Measurements from ENCODE around the gene PAX1. TPM values are rescaled to one million over a fixed set of nuclear protein-coding genes. Genes with fewer than 3 reads are reported as not detected.

PAX1 gene
- total RNA-seq, 2 donors from 2014 or later = not detected

DNA sequence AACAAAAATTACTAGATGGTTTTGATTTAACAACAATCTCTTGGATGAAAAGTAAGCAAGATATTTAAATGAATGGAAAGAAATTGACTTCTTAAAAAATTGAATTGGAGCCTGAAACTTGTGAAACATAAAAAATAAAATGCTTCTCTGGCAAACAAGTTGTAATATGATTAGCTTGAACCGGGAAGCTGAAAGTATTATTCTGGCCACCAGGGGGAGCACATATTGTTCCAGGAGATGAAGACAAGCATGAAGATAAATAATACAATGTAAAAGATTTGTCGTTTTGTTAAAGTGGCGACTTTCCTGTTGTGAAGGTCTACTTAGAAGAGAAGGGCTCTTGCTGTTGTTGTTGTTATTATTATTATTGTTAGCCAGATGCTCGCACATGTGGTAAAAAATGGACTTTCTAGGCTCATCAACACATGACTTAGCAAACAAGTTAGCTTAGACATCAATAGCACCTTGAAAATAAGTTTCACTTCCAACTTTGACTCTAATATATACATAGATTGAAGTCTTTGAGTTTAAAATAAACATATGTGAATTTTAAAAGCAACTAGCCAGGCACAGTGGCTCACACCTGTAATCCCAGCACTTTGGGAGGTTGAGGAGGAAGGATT lies 14.2 kb downstream of the PAX1 start:
- peak; percentile 61 for DNase-seq
- no peak overlapping the region for H3K27ac ChIP-seq
- intact Hi-C loops (cut with DNase I) = loop anchor here (5.0 kb wide), 1 partner anchor 593 kb away; no protein-coding TSS in a partner anchor

DNA sequence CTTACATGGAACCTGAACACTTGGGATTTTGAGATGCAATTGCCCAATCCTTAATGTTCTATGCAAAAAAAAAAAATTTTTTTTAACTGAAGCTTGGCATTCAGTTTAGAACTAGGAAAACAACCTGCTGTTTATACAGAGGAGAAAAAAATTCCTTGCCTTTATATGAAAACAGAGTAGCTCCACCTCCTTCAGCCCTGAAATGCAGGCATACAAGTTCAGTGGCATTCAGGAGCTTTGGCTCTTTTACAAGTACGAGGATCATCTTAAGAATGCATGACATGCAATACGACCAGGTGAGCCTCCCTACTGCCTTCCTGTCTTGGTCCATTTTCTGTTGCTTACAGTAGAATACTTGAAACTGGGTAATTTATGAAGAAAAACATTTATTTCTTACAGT lies 20.4 kb downstream of the PAX1 start:
- no peak for DNase-seq
- Histone ChIP-seq H3K27me3 (no peaks in the 10 kb centered on the region), H3K4me1 (no peaks in the 10 kb centered on the region), H3K36me3 (no peaks in the 10 kb centered on the region), H3K9me3 (no peaks in the 10 kb centered on the region), H3K4me3 (no peak overlapping the region), H3K27ac (no peak overlapping the region), H3K9ac (ENCODE audit: low read depth in 2 of 2, low read length in 2 of 2) (no peak overlapping the region)
- TF ChIP-seq, protein P1, sequence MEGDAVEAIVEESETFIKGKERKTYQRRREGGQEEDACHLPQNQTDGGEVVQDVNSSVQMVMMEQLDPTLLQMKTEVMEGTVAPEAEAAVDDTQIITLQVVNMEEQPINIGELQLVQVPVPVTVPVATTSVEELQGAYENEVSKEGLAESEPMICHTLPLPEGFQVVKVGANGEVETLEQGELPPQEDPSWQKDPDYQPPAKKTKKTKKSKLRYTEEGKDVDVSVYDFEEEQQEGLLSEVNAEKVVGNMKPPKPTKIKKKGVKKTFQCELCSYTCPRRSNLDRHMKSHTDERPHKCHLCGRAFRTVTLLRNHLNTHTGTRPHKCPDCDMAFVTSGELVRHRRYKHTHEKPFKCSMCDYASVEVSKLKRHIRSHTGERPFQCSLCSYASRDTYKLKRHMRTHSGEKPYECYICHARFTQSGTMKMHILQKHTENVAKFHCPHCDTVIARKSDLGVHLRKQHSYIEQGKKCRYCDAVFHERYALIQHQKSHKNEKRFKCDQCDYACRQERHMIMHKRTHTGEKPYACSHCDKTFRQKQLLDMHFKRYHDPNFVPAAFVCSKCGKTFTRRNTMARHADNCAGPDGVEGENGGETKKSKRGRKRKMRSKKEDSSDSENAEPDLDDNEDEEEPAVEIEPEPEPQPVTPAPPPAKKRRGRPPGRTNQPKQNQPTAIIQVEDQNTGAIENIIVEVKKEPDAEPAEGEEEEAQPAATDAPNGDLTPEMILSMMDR (IDR thresholded peaks at IDR 0.05) = no peak
- intact Hi-C loops (cut with DNase I) = no loop called here

More for the DNA sequence above, 14.2 kb downstream of the PAX1 start:
- Histone ChIP-seq H3K27me3 (peaks cover 6% of the 10 kb centered on the region), H3K4me3 (no peak overlapping the region), H3K9me3 (no peaks in the 10 kb centered on the region), H3K9ac (ENCODE audit: low read depth in 2 of 2, low read length in 2 of 2) (no peak overlapping the region), H3K36me3 (no peaks in the 10 kb centered on the region), H3K4me1 (no peaks in the 10 kb centered on the region)
- TF ChIP-seq, protein P1 (IDR thresholded peaks at IDR 0.05) = peak; percentile 78

DNA sequence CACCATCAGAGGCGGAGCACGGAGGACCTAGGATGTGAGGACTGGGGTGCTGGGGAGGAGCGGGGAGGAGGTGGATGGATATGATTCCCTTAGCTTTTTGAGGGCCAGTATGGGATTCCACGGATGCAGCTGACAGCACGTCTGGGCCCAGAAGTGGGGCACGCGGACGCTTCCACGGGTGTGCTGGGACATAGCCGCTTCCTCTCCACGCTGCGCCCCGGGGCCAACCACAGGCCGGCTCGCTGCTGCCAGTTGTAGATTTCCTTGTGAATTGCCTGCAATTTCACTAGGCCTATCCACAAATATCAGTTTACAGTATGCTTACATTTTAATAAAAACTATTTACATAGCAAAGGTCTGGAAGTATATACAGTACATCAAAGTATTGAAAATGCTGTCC lies 23.9 kb downstream of the PAX1 start:
- Histone ChIP-seq H3K9me3 (no peaks in the 10 kb centered on the region), H3K27ac (no peak overlapping the region), H3K36me3 (no peaks in the 10 kb centered on the region), H3K4me3 (no peak overlapping the region), H3K27me3 (no peaks in the 10 kb centered on the region), H3K4me1 (no peaks in the 10 kb centered on the region), H3K9ac (ENCODE audit: low read depth in 2 of 2, low read length in 2 of 2) (no peak overlapping the region)
- no peak for DNase-seq
- intact Hi-C loops (cut with DNase I) = no loop called here
- TF ChIP-seq, protein P1 (IDR thresholded peaks at IDR 0.05) = no peak

DNA sequence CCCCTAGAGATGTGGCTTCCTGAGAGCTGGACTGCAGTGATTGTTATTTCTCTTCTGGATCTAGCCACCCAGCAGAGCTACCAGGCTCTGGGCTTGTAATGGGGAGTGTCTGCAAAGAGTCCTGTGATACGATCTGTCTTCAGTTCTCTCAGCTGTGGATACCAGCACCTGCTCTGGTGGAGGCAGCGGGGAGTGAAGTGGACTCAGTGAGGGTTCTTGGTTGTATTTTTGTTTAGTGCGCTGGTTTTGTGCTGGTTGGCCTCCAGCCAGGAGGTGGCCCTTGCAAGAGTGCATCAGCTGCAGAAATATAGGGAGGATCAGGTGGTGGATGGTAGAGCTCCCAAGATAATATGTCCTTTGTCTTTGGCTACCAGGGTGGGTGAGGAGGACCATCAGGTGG lies 33.7 kb downstream of the PAX1 start:
- H3K27me3 ChIP-seq = no peaks in the 10 kb centered on the region
- no peak overlapping the region for H3K4me3 ChIP-seq
- H3K27ac ChIP-seq = no peak overlapping the region
- H3K9me3 ChIP-seq = no peaks in the 10 kb centered on the region
- H3K4me1 ChIP-seq = no peaks in the 10 kb centered on the region
- DNase-seq = no peak
- H3K9ac ChIP-seq (ENCODE audit: low read depth in 2 of 2, low read length in 2 of 2) = no peak overlapping the region
- TF ChIP-seq, protein P1 (IDR thresholded peaks at IDR 0.05) = no peak
- no peaks in the 10 kb centered on the region for H3K36me3 ChIP-seq
- intact Hi-C loops (cut with DNase I) = no loop called here

DNA sequence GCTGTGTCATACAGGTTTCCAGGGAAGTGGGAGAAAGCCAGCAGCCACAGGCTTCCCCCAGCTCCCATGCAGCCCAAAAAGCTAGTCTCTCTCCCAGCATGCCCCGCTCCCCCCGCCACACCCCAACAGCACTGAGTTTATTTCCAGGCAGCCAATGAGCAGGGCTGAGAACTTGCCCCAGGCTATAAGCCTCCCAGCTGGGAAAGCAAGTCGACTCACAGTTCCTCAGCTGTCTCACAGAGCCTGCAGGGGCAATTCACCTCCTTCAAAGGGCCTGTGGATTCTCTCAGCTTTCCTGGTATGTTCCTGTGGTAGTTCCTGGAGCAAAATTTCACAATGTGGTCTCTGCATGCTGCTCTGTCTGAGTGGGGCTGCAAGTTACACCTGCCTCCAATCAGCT lies 34.2 kb downstream of the PAX1 start:
- H3K4me1 ChIP-seq = no peaks in the 10 kb centered on the region
- H3K27ac ChIP-seq = no peak overlapping the region
- TF ChIP-seq, protein P1 (IDR thresholded peaks at IDR 0.05) = no peak
- no peaks in the 10 kb centered on the region for H3K9me3 ChIP-seq
- DNase-seq = no peak
- intact Hi-C loops (cut with DNase I) = no loop called here
- H3K9ac ChIP-seq (ENCODE audit: low read depth in 2 of 2, low read length in 2 of 2) = no peak overlapping the region
- no peak overlapping the region for H3K4me3 ChIP-seq
- no peaks in the 10 kb centered on the region for H3K27me3 ChIP-seq
- no peaks in the 10 kb centered on the region for H3K36me3 ChIP-seq

Measured in colonic mucosa (tissue), 4 donors.